ENCODE results near the gene RSRC1.

Gene RSRC1

GRCh38 chr3:158128755-158129154 is 18.9 kb downstream of the RSRC1 start:
- Histone ChIP-seq H3K4me1 (ENCODE audit: control insufficient read depth, insufficient read depth, low read length) (no peaks in the 10 kb centered on the region), H3K27ac (ENCODE audit: low read length) (no peak overlapping the region), H3K9ac (ENCODE audit: low read length in 2 of 2) (no peak overlapping the region), H3K9me3 (ENCODE audit: control insufficient read depth in 2 of 2, low read length in 2 of 2) (no peaks in the 10 kb centered on the region), H3K36me3 (ENCODE audit: control insufficient read depth in 2 of 2, insufficient read depth in 2 of 2, low read length in 2 of 2) (peaks cover 16 to 30% of the 10 kb centered on the region in 2 donors), H3K4me3 (ENCODE audit: low read length in 2 of 2) (no peak overlapping the region), H3K27me3 (ENCODE audit: control insufficient read depth in 1 of 2, insufficient read depth in 2 of 2, low read length in 2 of 2) (no peaks in the 10 kb centered on the region)

GRCh38 chr3:158134363-158134762 is 24.5 kb downstream of the RSRC1 start:
- H3K9me3 ChIP-seq (ENCODE audit: control insufficient read depth in 2 of 2, low read length in 2 of 2), result no peaks in the 10 kb centered on the region
- no peak overlapping the region for H3K27ac ChIP-seq (ENCODE audit: low read length)
- peaks cover 4 to 5% of the 10 kb centered on the region in 2 donors for H3K36me3 ChIP-seq (ENCODE audit: control insufficient read depth in 2 of 2, insufficient read depth in 2 of 2, low read length in 2 of 2)
- H3K4me1 ChIP-seq (ENCODE audit: control insufficient read depth, insufficient read depth, low read length), result no peaks in the 10 kb centered on the region
- no peak overlapping the region for H3K4me3 ChIP-seq (ENCODE audit: low read length in 2 of 2)
- no peaks in the 10 kb centered on the region for H3K27me3 ChIP-seq (ENCODE audit: control insufficient read depth in 1 of 2, insufficient read depth in 2 of 2, low read length in 2 of 2)
- no peak overlapping the region for H3K9ac ChIP-seq (ENCODE audit: low read length in 2 of 2)

GRCh38 chr3:158140396-158140795 is 30.5 kb downstream of the RSRC1 start:
- H3K9ac ChIP-seq (ENCODE audit: low read length in 2 of 2), result no peak overlapping the region
- no peaks in the 10 kb centered on the region for H3K27me3 ChIP-seq (ENCODE audit: control insufficient read depth in 1 of 2, insufficient read depth in 2 of 2, low read length in 2 of 2)
- H3K9me3 ChIP-seq (ENCODE audit: control insufficient read depth in 2 of 2, low read length in 2 of 2), result no peaks in the 10 kb centered on the region
- H3K27ac ChIP-seq (ENCODE audit: low read length), result no peak overlapping the region
- no peaks in the 10 kb centered on the region for H3K4me1 ChIP-seq (ENCODE audit: control insufficient read depth, insufficient read depth, low read length)
- H3K36me3 ChIP-seq (ENCODE audit: control insufficient read depth in 2 of 2, insufficient read depth in 2 of 2, low read length in 2 of 2), result no peaks in the 10 kb centered on the region
- H3K4me3 ChIP-seq (ENCODE audit: low read length in 2 of 2), result no peak overlapping the region

- Histone ChIP-seq H3K9me3 (ENCODE audit: control insufficient read depth in 2 of 2, low read length in 2 of 2) (no peaks in the 10 kb centered on the region), H3K27me3 (ENCODE audit: control insufficient read depth in 1 of 2, insufficient read depth in 2 of 2, low read length in 2 of 2) (no peaks in the 10 kb centered on the region), H3K4me3 (ENCODE audit: low read length in 2 of 2) (no peak overlapping the region), H3K9ac (ENCODE audit: low read length in 2 of 2) (no peak overlapping the region), H3K4me1 (ENCODE audit: control insufficient read depth, insufficient read depth, low read length) (no peaks in the 10 kb centered on the region), H3K36me3 (ENCODE audit: control insufficient read depth in 2 of 2, insufficient read depth in 2 of 2, low read length in 2 of 2) (no peaks in the 10 kb centered on the region), H3K27ac (ENCODE audit: low read length) (no peak overlapping the region)
Measured at GRCh38 chr3:158148218-158148617, 38.3 kb downstream of the RSRC1 start.

GRCh38 chr3:158152186-158152585 is 42.3 kb downstream of the RSRC1 start:
- no peak overlapping the region for H3K4me3 ChIP-seq (ENCODE audit: low read length in 2 of 2)
- H3K36me3 ChIP-seq (ENCODE audit: control insufficient read depth in 2 of 2, insufficient read depth in 2 of 2, low read length in 2 of 2), result no peaks in the 10 kb centered on the region
- no peaks in the 10 kb centered on the region for H3K4me1 ChIP-seq (ENCODE audit: control insufficient read depth, insufficient read depth, low read length)
- H3K9ac ChIP-seq (ENCODE audit: low read length in 2 of 2), result no peak overlapping the region
- H3K27me3 ChIP-seq (ENCODE audit: control insufficient read depth in 1 of 2, insufficient read depth in 2 of 2, low read length in 2 of 2), result no peaks in the 10 kb centered on the region
- H3K27ac ChIP-seq (ENCODE audit: low read length), result no peak overlapping the region
- no peaks in the 10 kb centered on the region for H3K9me3 ChIP-seq (ENCODE audit: control insufficient read depth in 2 of 2, low read length in 2 of 2)

- Histone ChIP-seq H3K9ac (ENCODE audit: low read length in 2 of 2) (no peak overlapping the region), H3K27me3 (ENCODE audit: control insufficient read depth in 1 of 2, insufficient read depth in 2 of 2, low read length in 2 of 2) (no peaks in the 10 kb centered on the region), H3K4me3 (ENCODE audit: low read length in 2 of 2) (no peak overlapping the region), H3K27ac (ENCODE audit: low read length) (no peak overlapping the region), H3K36me3 (ENCODE audit: control insufficient read depth in 2 of 2, insufficient read depth in 2 of 2, low read length in 2 of 2) (no peaks in the 10 kb centered on the region), H3K4me1 (ENCODE audit: control insufficient read depth, insufficient read depth, low read length) (no peaks in the 10 kb centered on the region), H3K9me3 (ENCODE audit: control insufficient read depth in 2 of 2, low read length in 2 of 2) (no peaks in the 10 kb centered on the region)
Measured at GRCh38 chr3:158158969-158159368, 49.1 kb downstream of the RSRC1 start.

- Histone ChIP-seq H3K4me1 (ENCODE audit: control insufficient read depth, insufficient read depth, low read length) (no peaks in the 10 kb centered on the region), H3K36me3 (ENCODE audit: control insufficient read depth in 2 of 2, insufficient read depth in 2 of 2, low read length in 2 of 2) (no peaks in the 10 kb centered on the region), H3K9me3 (ENCODE audit: control insufficient read depth in 2 of 2, low read length in 2 of 2) (no peaks in the 10 kb centered on the region), H3K27me3 (ENCODE audit: control insufficient read depth in 1 of 2, insufficient read depth in 2 of 2, low read length in 2 of 2) (no peaks in the 10 kb centered on the region), H3K9ac (ENCODE audit: low read length in 2 of 2) (no peak overlapping the region), H3K27ac (ENCODE audit: low read length) (no peak overlapping the region), H3K4me3 (ENCODE audit: low read length in 2 of 2) (no peak overlapping the region)
Measured at GRCh38 chr3:158159714-158160113, 49.8 kb downstream of the RSRC1 start.

GRCh38 chr3:158160958-158161357 is 51.1 kb downstream of the RSRC1 start:
- Histone ChIP-seq H3K9ac (ENCODE audit: low read length in 2 of 2) (no peak overlapping the region), H3K4me3 (ENCODE audit: low read length in 2 of 2) (no peak overlapping the region), H3K36me3 (ENCODE audit: control insufficient read depth in 2 of 2, insufficient read depth in 2 of 2, low read length in 2 of 2) (no peaks in the 10 kb centered on the region), H3K4me1 (ENCODE audit: control insufficient read depth, insufficient read depth, low read length) (no peaks in the 10 kb centered on the region), H3K27me3 (ENCODE audit: control insufficient read depth in 1 of 2, insufficient read depth in 2 of 2, low read length in 2 of 2) (no peaks in the 10 kb centered on the region), H3K27ac (ENCODE audit: low read length) (no peak overlapping the region), H3K9me3 (ENCODE audit: control insufficient read depth in 2 of 2, low read length in 2 of 2) (no peaks in the 10 kb centered on the region)

GRCh38 chr3:158165141-158165655 is 55.3 kb downstream of the RSRC1 start:
- Histone ChIP-seq H3K4me3 (ENCODE audit: low read length in 2 of 2) (no peak overlapping the region), H3K4me1 (ENCODE audit: control insufficient read depth, insufficient read depth, low read length) (no peaks in the 10 kb centered on the region), H3K9ac (ENCODE audit: low read length in 2 of 2) (no peak overlapping the region), H3K27ac (ENCODE audit: low read length) (no peak overlapping the region), H3K36me3 (ENCODE audit: control insufficient read depth in 2 of 2, insufficient read depth in 2 of 2, low read length in 2 of 2) (peaks cover 0 to 4% of the 10 kb centered on the region in 2 donors), H3K9me3 (ENCODE audit: control insufficient read depth in 2 of 2, low read length in 2 of 2) (no peaks in the 10 kb centered on the region), H3K27me3 (ENCODE audit: control insufficient read depth in 1 of 2, insufficient read depth in 2 of 2, low read length in 2 of 2) (no peaks in the 10 kb centered on the region)

GRCh38 chr3:158165730-158166129 is 55.8 kb downstream of the RSRC1 start:
- Histone ChIP-seq H3K27me3 (ENCODE audit: control insufficient read depth in 1 of 2, insufficient read depth in 2 of 2, low read length in 2 of 2) (no peaks in the 10 kb centered on the region), H3K4me1 (ENCODE audit: control insufficient read depth, insufficient read depth, low read length) (no peaks in the 10 kb centered on the region), H3K9ac (ENCODE audit: low read length in 2 of 2) (no peak overlapping the region), H3K9me3 (ENCODE audit: control insufficient read depth in 2 of 2, low read length in 2 of 2) (no peaks in the 10 kb centered on the region), H3K4me3 (ENCODE audit: low read length in 2 of 2) (no peak overlapping the region), H3K27ac (ENCODE audit: low read length) (no peak overlapping the region), H3K36me3 (ENCODE audit: control insufficient read depth in 2 of 2, insufficient read depth in 2 of 2, low read length in 2 of 2) (peaks cover 0 to 4% of the 10 kb centered on the region in 2 donors)

- Histone ChIP-seq H3K9ac (ENCODE audit: low read length in 2 of 2) (no peak overlapping the region), H3K4me1 (ENCODE audit: control insufficient read depth, insufficient read depth, low read length) (no peaks in the 10 kb centered on the region), H3K27me3 (ENCODE audit: control insufficient read depth in 1 of 2, insufficient read depth in 2 of 2, low read length in 2 of 2) (no peaks in the 10 kb centered on the region), H3K27ac (ENCODE audit: low read length) (no peak overlapping the region), H3K9me3 (ENCODE audit: control insufficient read depth in 2 of 2, low read length in 2 of 2) (no peaks in the 10 kb centered on the region), H3K36me3 (ENCODE audit: control insufficient read depth in 2 of 2, insufficient read depth in 2 of 2, low read length in 2 of 2) (peaks cover 0 to 4% of the 10 kb centered on the region in 2 donors), H3K4me3 (ENCODE audit: low read length in 2 of 2) (no peak overlapping the region)
Measured at GRCh38 chr3:158166223-158166622, 56.3 kb downstream of the RSRC1 start.
